ENCODE results near the gene PHACTR3.
"Not testable (repeated sequence)": the region's sequence is repeated elsewhere in the genome, so short reads cannot be mapped to it uniquely, and the experiment has no call there.

Gene PHACTR3

DNA sequence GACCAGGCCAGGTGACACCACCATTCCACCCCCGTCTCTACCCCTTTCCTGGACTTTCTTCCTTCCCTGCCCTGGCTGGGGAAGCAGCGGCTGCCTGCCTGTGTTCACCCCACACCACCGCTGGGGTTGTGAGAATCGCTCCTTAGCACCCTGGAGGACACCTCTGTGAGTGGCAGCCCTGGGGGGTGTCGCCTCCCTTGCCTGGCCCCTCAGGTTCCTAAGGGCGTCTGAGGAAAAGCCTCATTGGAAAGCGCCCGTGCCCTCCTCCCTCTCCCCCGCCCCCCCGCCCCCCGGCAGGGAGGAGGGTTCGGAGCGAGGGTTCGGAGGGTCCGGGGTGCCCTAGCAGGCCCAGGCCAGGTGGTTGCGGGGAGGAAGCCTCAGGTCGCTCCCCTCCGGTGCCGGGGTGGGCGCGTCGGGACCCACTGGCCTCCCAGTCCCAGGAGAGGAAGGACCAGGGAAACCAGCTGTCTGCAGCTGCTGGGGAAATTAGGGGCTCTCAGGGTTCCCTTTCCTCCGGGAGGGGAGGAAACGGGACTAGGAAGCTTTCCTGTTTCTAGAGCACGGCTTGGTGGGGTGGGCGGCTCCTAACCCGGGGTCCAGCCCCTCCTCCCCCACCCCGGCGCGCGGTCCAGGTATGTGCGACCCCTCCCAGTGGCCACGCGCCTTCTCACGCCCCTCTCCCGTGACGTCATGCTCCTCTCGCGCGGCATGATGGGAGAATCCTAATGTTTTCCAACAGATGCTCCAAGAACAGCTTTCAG lies at the start of gene PHACTR3:
Gene PHACTR3 (plus strand): TSS at position 760 of the 761 bp plus-strand sequence. CDS start 475 bp downstream, outside the sequence.
- TF ChIP-seq, protein P1, sequence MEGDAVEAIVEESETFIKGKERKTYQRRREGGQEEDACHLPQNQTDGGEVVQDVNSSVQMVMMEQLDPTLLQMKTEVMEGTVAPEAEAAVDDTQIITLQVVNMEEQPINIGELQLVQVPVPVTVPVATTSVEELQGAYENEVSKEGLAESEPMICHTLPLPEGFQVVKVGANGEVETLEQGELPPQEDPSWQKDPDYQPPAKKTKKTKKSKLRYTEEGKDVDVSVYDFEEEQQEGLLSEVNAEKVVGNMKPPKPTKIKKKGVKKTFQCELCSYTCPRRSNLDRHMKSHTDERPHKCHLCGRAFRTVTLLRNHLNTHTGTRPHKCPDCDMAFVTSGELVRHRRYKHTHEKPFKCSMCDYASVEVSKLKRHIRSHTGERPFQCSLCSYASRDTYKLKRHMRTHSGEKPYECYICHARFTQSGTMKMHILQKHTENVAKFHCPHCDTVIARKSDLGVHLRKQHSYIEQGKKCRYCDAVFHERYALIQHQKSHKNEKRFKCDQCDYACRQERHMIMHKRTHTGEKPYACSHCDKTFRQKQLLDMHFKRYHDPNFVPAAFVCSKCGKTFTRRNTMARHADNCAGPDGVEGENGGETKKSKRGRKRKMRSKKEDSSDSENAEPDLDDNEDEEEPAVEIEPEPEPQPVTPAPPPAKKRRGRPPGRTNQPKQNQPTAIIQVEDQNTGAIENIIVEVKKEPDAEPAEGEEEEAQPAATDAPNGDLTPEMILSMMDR (IDR thresholded peaks at IDR 0.05) = no peak
- H3K4me3 ChIP-seq (ENCODE audit: low read depth in 1 of 2, low read length in 1 of 2) = no peak within 1 kb of the TSS
- peaks cover 100% of the 10 kb centered on the region for H3K27me3 ChIP-seq
- H3K36me3 ChIP-seq = no peaks in the 10 kb centered on the region
- H3K27ac ChIP-seq = no peak within 1 kb of the TSS
- no peaks in the 10 kb centered on the region for H3K4me1 ChIP-seq (ENCODE audit: control insufficient read depth in 1 of 2, insufficient read depth in 1 of 2, low read depth in 1 of 2, low read length in 1 of 2)
- H3K9me3 ChIP-seq = no peaks in the 10 kb centered on the region

DNA sequence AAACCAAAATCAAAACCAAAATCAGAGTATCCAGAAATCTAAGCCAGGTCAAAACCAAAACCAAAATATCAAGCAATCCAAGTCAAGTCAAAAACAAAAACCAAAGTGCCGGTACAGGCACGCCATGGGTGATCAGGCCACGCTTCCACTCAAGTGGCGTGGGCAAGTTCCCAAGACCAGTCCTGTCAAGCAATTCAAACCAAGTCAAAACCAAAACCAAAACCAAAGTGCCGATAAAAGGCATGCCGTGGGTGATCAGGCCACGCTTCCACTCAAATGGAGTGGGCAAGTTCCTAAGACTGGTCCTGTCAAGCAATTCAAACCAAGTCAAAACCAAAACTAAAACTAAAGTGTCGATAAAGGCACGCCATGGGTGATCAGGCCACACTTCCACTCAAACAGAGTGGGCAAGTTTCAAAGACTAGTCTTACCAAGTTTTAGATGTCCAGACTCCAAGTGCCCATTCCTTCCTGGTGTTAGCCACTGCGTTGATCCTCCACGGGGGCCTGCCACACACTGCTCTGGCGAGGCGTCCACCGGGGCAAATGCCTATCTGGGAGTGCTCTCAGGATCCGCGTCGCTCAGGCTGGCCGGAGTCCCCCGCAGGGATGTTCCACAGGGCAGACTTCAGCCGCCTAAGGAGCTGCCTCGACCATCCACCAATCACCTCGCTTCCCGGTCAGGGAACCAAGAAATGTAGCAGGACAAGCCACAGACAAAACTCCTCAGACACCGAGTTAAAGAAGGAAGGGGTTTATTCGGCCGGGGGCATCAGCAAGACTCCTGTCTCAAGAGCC lies 46.4 kb upstream of the PHACTR3 start:
- not testable (repeated sequence) for H3K27ac ChIP-seq; H3K4me3 ChIP-seq (ENCODE audit: low read depth in 1 of 2, low read length in 1 of 2); H3K9me3 ChIP-seq; H3K4me1 ChIP-seq (ENCODE audit: control insufficient read depth in 1 of 2, insufficient read depth in 1 of 2, low read depth in 1 of 2, low read length in 1 of 2); H3K36me3 ChIP-seq; H3K27me3 ChIP-seq

DNA sequence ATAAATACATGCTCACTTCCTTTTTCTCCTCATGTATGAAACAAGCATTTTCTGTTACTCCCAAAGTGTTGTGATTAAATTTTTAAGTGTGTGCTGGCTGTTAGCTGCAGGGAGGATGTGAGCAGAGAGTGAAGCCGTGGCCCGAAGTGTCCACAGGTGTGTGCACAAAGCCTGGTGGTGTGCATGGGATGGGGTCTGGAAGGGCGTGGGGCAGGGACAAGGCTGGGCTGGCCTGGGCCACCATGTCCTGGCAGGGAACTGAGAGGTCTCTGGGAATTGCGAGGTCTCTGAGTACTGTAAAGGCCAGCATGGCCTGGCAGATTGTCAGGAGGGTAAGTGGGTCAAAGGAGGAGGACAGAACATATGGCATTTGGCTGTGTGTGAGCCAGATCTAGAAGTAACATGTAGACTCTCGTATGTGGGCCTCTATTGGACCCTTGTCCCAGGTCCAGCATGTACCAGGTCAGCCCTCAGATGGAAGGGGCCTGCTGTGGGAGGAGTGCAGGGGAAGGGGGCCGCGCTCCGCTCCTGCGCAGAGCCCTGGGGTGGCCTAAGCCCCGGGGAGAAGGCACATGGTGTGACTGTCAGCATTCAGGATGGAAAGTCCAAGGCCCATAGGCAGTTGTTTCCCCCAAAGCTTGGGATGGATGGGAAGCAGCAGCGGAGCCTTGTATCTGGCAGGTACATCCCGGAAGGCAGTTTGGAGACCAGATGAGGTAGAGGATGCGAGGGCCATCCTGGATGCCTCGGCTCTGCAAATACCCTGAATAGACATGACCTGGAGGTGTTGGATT lies 45.1 kb upstream of the PHACTR3 start:
- no peak overlapping the region for H3K27ac ChIP-seq
- H3K9me3 ChIP-seq = no peaks in the 10 kb centered on the region
- TF ChIP-seq, protein P1 (IDR thresholded peaks at IDR 0.05) = no peak
- H3K4me1 ChIP-seq (ENCODE audit: control insufficient read depth in 1 of 2, insufficient read depth in 1 of 2, low read depth in 1 of 2, low read length in 1 of 2) = no peaks in the 10 kb centered on the region
- no peak overlapping the region for H3K4me3 ChIP-seq (ENCODE audit: low read depth in 1 of 2, low read length in 1 of 2)
- H3K36me3 ChIP-seq = no peaks in the 10 kb centered on the region
- no peaks in the 10 kb centered on the region for H3K27me3 ChIP-seq

DNA sequence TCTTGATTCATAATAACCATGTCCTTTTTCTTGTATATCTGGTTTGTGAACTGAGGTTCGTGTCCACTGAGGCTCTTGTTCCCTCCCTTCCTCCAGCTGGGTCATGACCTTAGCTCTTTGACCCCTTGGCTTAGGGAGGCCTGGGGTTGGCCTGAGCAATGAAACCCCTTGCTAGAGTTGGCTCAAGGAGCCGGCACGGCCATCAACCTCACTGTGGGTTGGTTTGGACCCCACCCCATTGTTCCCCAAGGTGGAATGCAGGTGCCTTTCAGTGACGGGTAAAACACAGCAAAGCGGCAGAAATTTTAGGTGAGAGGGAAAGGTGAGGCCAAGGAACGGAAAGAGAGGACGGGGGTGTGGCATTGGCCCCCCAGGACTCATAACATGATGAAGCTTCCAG lies 44.5 kb upstream of the PHACTR3 start:
- Histone ChIP-seq H3K36me3 (no peaks in the 10 kb centered on the region), H3K27ac (no peak overlapping the region), H3K4me3 (ENCODE audit: low read depth in 1 of 2, low read length in 1 of 2) (no peak overlapping the region), H3K9me3 (no peaks in the 10 kb centered on the region), H3K27me3 (no peaks in the 10 kb centered on the region), H3K4me1 (ENCODE audit: control insufficient read depth in 1 of 2, insufficient read depth in 1 of 2, low read depth in 1 of 2, low read length in 1 of 2) (no peaks in the 10 kb centered on the region)
- TF ChIP-seq, protein P1 (IDR thresholded peaks at IDR 0.05) = no peak

DNA sequence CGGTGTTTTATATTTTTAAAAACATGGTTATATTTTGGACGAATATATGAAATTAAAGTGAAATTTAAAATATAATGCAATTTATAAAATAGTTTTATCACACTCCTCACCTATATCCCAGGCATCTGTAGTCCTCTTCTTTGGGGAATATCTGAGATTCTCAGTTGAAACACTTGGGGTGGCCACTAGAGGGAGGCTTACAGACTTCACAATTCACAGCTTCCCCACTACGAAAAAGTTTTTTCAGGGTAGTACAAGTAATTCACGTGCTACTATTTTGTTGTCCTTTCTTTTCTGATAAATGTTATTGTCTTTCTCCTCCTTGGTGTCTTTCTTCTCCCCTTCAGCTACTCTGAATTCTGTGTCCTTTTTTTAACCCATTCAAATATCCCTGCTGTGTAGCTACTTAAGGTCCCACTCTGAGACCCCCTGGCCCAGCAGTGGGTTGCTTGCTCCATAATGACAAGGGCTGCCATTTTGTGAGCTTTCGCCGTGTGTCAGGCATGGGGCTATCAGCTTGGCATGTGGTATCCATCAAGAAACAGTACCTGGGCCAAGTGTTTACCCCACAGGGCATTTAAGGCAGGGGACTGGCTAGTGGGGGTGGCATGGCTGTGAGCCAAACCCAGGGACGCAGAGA lies 43.6 kb upstream of the PHACTR3 start:
- TF ChIP-seq, protein P1 (IDR thresholded peaks at IDR 0.05) = no peak
- Histone ChIP-seq H3K36me3 (no peaks in the 10 kb centered on the region), H3K4me3 (ENCODE audit: low read depth in 1 of 2, low read length in 1 of 2) (no peak overlapping the region), H3K27ac (no peak overlapping the region), H3K27me3 (no peaks in the 10 kb centered on the region), H3K9me3 (no peaks in the 10 kb centered on the region), H3K4me1 (ENCODE audit: control insufficient read depth in 1 of 2, insufficient read depth in 1 of 2, low read depth in 1 of 2, low read length in 1 of 2) (no peaks in the 10 kb centered on the region)
